Eye (tissue), 1 donor: Measurements from ENCODE around the gene NOL4L.
A peak's percentile ranks its signal among the peaks of the same experiment; 100 is the strongest.
"Not testable (repeated sequence)": the region's sequence is repeated elsewhere in the genome, so short reads cannot be mapped to it uniquely, and the experiment has no call there.

Experiments
- DNase-seq: peaks from one replicate; pipeline ENCODE4 v3.0.0-alpha.2; 2015

The NOL4L gene

DNA sequence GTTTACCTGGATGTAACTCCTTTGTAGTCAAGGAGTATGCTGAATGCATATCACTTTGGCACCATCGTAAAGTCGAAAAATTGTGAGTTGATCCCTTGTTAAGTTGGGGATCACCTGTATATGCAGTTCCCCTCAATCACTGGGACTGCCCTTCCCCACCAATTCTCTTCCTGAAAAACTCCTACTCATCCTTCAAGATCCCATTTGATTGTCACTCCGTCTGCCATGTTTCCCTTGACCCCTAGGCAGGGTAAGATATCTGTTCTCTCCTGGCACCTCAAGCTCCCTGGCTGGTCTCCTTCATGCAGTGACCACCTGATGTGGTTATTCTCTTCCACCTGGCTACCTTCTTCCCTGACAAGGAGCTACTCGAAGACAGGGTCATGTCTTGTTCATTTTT is 10.0 kb upstream of the NOL4L start:
- DNase-seq = no peak

DNA sequence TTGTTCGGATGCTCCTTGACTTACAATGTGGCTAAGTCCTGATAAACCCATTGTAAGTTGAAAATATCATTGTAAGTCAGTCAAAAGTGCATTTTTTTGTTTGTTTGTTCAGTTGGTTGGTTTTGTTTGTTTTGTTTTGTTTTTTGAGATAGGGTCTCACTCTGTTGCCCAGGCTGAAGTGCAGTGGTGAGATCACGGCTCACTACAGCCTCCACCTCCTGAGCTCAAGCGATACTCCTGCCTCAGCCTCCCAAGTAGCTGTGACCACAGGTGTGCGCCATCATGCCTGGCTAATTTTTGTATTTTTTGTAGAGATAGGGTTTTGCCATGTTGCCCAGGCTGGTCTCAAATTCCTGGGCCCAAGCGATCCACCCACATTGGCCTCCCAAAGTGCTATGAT is 9.5 kb upstream of the NOL4L start:
- DNase-seq = not testable (repeated sequence)

DNA sequence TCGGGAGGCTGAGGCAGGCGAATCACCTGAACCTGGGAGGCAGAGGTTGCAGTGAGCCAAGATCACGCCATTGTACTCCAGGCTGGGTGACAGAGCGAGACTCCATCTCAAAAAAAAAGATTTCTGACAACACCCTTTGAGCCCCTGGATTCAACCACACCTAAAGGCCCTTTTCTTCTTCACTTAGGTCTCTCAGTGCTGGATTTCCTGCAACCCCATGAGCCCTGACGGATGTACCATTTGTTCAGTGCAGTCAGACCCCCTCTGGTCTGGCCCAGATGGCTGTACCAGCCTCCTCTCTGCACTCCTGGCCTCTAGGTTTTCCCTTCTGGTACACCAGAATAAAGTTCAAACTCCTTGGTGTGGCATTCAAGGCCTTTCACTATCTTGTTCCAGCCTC is 9.1 kb upstream of the NOL4L start:
- DNase-seq = no peak

DNA sequence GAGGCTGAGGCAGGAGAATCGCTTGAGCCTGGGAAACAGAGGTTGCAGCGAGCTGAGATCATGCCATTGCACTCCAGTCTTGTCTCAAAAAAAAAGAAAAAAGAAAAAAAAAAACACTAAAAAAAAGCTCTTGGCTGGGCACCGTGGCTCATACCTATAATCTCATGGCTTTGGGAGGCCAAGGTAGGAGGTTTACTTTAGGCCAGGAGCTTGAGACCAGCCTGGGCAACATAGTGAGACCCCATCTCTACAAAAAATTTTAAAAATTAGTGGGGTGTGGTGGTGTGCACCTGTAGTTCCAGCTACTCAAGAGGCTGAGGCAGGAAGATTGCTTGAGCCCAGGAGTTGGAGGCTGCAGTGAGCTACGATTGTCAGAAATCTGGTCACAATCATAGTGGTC is 7.5 kb upstream of the NOL4L start:
- not testable (repeated sequence) for DNase-seq

DNA sequence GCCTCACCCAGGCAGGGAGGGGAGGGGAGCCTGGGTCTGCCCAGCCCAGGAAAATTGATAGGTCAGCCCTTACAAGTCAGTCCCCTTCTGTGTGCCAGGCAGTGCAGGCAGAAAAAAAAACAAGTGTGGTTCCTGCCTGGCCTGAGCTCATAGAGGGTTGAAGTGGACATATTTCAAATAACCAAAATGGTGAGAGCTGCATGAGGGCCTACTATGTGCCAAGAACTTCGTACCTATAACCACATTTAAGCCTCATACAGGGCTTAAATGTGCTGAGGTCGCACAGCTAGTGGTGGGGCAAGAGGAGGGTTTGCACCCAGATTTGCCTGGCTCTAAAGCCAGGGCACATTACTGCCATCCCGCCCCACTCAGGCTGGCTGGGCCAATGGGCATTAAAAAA is 6.9 kb upstream of the NOL4L start:
- DNase-seq = no peak

DNA sequence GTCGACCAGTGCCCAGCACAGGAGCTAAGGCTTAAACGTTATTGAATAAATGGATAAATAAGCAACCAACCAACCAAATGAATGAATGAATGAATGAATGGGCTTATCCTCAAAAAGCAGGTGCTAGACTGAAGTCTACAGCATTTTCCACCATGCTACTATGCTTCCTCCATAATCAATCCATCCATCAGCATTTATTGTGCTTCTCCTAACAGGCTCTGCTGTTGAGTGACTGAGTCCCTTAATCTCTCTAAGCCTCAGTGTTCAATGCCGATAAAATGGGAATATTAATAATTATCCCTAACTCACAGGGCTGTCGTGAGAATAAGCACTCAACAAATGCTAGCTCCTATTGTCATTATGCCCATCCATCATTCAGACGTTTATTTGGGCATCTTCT is 4.6 kb upstream of the NOL4L start:
- no peak for DNase-seq

DNA sequence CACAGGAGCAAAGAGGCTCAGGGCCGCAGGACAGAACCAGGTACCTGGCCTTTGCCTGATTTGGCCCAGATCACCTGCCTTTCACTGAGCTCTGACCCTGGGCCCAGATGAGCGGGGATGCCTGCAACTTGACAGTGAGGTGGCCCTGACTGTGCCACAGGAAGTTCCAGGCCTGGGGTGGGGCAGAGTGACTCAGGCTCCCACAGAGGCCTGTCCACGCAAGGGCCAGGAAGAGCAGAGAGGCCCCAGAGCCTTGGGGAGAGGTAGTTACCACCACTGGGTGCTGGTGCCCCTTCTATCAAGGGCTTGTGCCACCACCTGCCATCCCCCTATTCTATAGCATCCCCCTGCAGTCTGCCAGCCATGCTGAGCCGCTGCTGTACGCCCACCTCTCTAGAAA is 4.1 kb upstream of the NOL4L start:
- DNase-seq = no peak

DNA sequence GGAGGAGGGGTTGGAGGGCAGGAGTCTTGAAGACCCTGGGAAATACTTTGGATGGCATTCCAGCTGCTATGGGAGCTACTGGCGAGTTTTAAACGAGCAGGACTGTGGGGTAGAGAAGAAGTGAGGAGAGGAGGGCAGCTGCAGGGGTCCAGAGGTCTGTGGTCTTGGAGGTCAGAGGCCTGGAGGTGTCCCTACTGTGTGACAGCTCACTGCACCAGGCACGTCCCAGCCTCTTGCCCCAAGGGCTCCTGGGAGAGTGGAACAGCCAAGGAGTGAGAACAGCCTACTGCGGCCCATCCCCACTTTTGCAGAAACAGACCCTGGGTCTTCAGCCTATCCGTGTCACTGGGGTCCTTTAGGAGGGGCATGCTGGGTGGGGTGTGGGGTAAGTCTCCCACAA is 2.9 kb upstream of the NOL4L start:
- DNase-seq = no peak

DNA sequence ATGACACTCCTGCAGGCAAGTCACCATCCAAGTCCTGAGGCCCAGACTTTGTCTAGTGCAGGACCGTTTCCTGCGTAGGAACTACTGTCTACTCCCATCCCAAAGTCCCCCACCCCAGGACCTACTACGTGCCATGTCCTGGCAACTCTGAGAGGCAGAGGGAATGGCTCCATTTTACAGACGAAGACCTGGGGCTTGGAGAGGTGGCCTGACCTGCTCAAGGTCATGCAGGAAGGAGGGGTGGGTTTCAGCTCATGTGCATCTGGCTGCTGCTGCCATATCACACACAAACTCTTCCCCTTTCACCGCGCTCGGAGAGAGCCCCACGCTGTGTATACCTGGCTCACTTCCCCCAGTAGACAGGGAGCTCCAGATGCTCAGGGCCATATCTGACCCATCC is 1.2 kb upstream of the NOL4L start:
- DNase-seq = no peak

DNA sequence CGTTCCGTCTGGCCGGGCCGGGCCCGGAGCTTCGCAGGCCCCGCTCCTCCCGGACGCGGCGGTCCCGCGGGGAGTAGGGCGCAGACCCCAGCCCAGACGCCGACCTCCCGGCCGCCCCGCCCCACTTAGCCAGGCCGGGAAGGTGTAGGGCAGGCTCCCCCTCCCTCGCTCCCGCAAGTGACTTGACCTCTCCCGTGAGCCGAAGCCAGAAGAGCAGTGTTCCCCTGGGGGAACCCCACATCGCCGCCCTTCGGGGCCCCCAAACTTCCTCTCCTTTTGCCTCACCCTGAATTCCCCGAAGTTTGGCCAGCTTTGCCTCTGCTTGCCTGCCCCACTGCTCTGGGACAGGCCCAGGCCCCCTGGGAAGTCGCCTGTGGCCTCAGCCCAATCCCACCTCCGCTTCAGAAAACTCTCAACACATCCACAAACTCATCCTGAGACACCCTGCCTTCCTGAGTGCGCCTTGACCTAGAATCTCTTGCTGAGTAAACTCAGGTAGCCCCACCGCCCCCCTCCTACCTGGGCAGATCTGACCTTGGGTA is 524 bp upstream of the NOL4L start:
- no peak for DNase-seq

DNA sequence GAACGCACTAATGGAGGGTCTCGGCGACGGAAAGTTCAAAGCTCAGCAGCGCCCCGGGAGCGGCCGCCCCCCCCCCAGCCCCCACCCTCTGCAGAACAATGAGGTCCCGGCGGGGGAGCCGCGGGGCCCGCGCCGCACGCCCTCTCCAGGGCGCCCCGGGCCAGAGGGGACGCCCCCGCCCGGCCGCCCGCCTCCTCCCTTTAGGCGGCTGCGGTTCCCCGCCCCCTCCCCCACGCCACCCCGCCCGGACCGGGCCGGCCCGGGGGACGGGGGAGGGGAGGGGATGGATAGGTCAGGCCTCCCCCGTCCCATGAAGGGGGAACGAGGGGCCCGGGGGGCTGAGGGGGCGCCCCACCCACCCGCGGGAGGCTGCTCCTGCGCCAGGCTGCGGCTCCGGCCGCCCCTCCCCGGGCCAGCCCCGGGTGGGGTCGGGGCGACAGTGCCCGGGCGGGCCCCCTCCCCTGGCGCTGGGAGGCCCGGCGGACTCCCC is 1.5 kb downstream of the NOL4L start:
- DNase-seq = peak; percentile 63

DNA sequence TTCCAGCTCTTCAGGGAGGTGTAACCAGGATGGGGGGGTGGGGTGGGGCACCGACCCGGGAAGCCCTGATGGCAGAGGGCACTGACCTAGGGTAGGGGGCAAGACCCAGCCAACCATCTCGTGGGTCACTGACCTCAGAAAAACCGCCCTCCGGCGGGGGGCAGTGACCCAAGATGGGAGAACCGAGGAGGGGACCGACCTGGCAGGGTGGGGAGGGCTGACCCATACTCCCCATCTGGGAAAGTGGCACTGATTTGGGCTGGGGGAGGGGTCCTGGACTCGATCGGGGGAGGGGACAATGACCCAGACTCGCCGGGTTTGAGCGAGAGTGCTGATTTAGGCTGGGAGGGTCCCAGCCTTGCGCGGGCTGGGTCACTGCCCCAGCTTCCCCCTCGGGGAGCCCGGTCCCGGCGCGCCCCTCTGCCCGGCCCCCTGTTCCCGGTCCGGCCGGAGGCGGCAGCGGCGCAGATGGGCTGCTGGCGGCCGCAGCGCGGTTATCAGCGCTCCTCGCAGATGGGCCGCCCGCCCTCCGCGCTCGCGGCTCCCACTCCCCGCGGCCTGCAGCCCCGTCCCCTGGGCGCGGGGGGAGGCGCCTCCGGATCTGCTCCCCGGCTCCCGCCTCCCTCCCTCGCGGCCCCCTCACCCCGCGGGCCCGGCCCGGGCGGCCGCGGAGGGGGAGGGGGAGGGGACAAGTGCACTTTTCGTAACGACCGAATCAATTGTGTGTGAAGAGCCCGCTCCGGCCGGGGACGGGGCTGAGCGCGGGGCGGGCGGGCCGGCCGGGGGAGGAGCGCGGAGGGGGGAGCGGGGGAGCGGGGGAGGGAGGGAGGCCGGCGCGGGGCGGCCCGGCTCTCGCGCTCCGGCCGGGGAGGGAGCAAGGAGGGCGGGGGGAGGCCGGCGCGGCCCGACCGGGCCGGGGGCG is 2.2 kb downstream of the NOL4L start:
- DNase-seq = peak; percentile 85

DNA sequence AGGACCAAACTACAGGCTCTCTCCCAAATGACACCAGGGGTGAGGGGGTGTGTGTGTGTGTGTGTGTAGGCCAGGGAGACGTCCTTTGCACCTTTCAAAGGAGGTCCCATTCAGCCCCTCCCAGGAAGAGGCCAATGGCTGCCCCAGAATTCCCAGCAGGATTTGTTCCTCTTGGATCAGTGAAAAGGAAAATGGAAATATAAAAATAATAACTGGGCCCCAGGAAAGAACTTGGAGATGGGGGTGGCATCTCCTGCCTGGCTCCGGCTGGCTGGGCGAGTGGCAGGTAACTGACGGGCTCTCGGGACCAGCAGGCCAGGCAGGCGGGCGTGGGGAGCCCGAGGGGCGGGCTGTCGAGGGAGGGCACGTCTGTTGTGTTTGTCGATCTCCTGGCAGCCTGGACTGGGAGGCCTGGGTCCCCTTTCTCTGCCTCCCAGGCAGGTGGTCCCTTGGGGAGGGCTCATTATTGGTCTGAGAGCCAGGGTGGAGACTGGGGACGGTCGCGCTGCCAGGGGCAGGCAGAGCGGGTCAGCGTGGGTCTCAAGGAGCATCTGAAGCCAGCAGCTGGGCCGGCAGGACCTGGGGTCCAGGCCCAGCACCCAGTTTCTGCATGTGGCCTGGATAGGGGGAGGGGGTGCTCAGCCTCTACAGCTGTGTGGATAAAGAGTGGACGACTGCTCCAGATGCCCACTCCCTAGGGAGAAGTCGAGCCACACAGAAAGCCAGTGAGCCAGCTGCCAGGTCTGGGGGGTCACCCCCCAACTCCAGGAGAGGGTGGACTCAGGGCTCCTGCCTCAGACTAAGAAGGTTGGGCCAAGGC is 3.1 kb downstream of the NOL4L start:
- DNase-seq = peak; percentile 64

DNA sequence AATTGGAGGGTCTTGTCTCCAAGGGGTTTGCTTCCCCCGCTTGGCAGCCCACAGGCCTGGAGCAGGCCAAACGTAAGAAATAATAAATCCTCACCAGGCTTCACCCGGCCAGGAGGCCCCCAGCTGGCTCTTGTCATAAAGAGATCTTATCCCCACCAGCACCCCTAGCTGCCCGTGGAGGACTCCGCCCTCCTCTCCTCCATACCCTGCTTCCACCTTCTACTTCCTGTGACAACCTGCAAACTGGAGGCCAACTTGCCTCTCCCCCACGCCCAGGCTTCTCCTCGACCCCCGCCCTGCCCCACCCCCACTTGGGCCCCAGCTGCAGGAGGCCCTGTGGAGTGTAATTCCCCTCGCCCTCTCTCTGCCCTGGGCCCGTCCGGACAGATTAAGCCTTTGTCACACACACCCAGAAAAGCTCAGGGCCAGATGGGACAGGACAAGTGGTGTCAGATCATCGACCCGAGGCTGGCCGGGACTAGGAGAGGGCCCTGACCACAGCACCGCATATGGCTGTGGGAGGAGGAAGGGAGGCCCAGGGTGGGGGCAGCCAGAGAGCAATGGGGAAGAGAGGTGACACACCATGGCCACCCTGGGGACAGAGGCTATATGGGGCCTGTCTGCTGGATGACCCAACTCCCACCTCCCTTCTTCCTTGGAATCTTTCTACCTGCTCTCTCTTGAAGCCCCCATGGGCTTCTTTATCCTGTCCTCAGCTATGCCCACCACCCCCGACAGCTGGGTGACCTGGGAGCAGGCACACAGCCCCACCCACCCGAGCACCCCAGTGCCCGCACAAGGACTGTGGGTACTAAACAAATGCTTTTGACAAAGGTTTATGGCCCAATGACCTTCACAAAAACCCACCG is 3.9 kb downstream of the NOL4L start:
- peak; percentile 74 for DNase-seq

DNA sequence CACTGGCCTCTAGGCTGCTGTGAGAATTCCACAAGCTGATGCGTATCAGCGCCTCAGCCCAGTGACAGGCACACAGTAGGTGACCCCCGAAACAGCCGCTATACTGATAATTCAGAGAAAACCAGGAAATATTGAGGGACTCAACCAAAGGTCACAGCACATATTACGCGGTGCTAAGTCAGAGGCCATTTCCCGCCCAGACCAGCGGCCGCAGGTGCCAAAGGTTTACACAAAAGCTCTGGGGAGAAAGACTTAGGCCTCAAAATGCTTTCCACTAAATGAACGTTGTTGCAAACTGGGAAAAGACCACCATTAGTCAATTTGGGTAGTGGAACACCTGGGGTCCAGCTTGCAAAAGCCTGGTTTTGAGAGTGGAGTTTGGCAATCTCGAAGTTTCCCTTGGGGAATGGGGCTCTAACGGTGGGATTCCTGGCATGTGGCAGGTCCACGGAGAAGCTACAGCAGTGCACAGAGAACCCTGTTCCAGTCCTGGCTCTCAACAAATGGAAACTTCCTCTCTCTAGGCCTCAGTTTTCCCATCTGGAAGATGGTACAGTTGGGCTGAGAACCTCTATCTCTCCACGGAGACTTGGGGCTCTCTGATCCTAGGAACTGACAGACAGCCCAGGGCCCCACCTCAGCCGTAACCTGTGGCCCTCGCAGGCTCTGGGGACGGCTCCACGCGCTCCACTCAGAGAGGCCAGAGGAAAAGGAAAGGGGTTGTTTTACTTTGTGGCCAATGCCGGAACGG is 4.7 kb downstream of the NOL4L start:
- peak; percentile 67 for DNase-seq

DNA sequence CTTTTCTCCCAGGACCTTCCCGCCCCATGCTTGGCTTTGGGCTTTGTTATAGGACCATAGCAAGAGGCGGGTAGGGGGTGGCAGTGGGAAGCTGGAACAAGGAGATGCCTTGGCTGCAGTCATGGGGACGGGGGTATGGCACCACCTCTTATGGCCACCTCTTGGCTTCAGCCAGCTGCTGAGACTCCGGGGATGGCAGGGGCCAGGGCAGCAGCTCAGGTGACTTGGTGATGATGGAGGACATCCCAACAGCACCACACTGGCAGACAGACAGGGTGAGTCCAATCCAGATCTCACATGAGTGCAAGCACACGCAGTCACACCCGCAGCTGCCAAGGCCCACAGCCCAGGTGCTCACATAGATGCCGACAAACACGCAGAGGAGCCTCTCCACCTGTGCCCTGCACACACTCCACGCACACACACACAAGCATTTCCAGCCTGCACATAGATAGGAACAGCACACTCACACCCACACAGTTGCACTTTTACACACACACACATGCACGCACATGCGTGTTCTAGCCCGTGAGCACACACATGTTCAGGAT is 6.2 kb downstream of the NOL4L start:
- no peak for DNase-seq

DNA sequence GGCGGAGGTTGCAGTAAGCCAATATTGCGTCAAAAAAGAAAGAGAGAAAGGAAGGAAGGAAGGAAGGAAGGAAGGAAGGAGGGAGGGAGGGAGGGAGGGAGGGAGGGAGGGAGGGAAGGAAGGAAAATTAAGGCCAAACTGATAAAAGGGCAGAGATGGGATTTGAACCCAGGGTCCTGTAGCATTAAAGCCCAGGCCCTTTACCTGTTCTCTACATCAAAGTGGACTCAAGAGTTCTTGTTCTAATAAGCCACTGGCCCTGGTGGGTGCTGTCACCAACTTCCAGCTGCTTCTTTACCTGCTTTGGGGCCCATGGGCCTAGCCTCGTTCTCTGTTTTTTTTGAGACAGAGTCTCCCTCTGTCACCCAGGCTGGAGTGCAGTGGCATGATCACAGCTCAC is 7.1 kb downstream of the NOL4L start:
- DNase-seq = not testable (repeated sequence)

DNA sequence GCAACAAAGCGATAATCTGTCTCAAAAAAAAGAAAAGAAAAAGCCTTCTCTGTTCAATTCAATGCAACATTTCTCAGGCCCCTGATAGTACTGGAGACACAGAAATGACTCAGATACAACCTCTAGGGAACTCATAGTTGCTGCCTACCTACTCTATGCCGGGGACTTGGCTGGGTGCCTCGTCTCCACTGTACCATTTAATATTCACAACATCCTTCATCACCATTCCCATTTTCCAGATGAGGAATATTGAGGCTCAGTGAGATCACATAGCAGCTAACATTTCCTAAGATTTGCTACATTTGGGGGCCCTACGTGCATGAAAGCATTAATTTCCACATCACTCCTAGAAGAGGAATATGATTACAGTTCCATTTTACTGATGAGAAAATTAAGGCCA is 7.5 kb downstream of the NOL4L start:
- no peak for DNase-seq

DNA sequence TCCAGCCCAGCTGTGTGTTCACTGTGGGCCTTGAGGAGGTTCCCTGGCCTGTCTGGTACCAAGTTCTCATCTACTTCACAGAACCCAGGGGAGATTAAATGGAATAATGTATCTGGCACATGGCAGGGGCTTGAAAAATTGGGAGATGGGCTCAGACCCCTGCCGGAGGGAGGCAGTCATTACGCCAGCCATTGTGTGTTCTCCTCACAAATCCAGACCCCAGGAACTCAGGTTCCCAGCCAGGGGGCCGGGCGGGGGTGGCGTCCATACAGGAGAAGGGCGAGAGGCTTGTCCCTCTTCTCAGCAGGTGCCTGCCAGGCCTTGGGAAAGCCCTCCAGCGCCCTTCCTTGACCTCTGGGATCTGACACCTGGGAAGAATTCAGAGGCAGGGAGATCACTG is 8.1 kb downstream of the NOL4L start:
- peak; percentile 35 for DNase-seq

DNA sequence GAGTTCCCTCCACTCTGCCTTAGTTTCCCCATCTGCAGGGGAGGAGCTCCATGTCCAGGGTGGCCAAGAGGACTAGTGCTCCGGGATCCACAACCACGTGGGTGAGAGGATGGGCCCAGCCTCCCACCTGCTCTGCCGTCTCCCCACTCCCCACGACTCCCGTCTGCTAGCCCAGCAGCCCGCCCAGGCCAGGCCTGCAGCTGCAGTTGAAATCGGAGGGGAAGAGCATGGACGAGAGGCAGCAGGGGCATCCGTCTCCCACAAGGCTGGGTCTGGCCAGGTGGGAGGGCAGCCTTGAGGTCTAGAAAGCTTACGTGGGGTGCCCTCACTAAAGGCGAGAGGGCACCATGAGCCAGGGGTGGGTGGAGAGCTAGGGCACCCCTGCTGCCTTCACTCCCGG is 8.6 kb downstream of the NOL4L start:
- DNase-seq = no peak

DNA sequence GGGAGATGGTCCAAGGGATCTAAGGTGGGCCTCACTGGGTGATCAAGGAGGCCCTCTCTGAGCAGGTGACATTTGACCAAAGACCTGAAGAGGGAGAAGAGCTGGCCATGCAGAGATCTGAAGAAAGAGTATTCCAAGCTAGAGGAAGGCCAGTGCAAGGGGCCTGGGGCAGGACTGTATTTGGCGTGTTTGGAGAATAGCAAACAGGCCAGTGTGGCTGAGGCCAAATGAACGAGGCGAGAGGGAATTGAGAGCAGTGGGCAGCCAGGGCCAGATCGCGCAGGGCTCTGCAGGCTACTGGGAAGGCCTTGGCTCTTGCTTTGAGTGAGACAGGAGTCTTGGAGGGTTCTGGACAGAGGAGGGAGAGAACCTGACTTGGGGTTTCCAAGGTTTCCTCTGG is 9.3 kb downstream of the NOL4L start:
- no peak for DNase-seq

DNA sequence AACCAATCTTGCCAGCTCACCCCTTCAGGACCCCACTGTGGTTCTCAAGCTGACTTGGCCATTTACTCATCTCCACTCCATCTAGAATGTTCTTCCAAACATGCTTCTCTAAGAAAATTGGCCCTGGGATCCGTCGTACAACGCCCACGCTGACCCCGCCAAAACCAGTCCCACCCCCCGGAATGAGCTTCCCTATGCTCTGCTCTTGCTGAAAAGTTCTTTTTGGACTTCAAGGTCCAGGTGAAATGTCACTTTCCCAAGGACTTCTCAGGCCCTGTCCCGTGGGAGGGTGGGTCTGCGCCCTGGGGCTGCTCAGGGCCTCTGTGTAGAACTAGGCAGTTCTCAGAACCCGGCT is 9.9 kb downstream of the NOL4L start:
- no peak for DNase-seq
